ENCODE measurements around the gene GULP1.
"Not testable (repeated sequence)": the region's sequence is repeated elsewhere in the genome, so short reads cannot be mapped to it uniquely, and the experiment has no call there.

GULP1 gene

GRCh38 chr2:188524519-188525113 lies 232.9 kb downstream of the GULP1 start:
- no peak overlapping the region for H3K27ac Mint-ChIP-seq
- no peaks in the 10 kb centered on the region for H3K9me3 Mint-ChIP-seq
- no peaks in the 10 kb centered on the region for H3K36me3 Mint-ChIP-seq (ENCODE audit: low read depth)
- H3K4me3 Mint-ChIP-seq: no peak overlapping the region
- DNase-seq (ENCODE audit: low spot score): no peak
- no peaks in the 10 kb centered on the region for H3K4me1 Mint-ChIP-seq (ENCODE audit: low read depth)
- peaks cover 4% of the 10 kb centered on the region for H3K27me3 Mint-ChIP-seq (ENCODE audit: low read depth)

DNA sequence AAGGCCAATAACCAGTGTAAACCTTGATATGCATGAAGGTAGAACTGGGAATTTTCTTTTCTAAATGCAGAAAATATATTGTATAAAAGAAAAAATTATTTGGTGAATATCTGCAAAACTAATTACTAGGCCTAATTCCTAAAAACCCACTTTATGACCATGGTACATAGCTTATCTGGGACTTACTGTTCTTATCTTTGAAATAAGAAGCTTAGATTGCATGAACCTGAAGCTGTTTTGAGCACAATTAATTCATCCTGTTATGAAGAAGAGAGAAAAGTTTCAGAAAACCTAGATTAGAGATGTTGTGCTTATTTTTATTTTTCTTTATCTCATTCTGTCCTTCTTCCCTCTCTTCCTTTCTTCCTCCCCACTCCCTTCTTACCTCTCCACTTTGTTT lies 235.0 kb downstream of the GULP1 start:
- Mint-ChIP-seq H3K4me3 (no peak overlapping the region), H3K27ac (no peak overlapping the region), H3K36me3 (ENCODE audit: low read depth) (no peaks in the 10 kb centered on the region), H3K9me3 (no peaks in the 10 kb centered on the region), H3K4me1 (ENCODE audit: low read depth) (no peaks in the 10 kb centered on the region), H3K27me3 (ENCODE audit: low read depth) (no peaks in the 10 kb centered on the region)
- no peak for DNase-seq (ENCODE audit: low spot score)

DNA sequence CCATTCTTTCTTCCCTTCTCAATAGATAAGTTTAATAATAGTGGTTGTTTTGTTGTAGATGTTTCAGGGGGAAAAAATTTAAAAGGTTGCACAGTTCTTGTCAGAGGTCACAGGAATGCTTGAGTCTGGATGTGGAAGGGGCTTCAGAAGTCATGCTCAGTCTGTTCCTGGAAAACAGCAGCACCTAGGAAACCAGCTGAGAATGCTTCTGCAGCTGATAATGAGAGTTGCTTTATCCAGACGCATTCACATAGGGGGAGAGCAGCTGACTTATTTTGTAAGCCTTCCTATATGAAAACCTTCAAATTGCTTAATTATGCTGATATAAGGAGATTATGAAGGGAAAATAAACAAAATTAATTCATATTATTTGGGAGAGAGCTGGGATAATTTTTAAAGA lies 235.5 kb downstream of the GULP1 start:
- no peaks in the 10 kb centered on the region for H3K4me1 Mint-ChIP-seq (ENCODE audit: low read depth)
- H3K27ac Mint-ChIP-seq: no peak overlapping the region
- no peak for DNase-seq (ENCODE audit: low spot score)
- no peak overlapping the region for H3K4me3 Mint-ChIP-seq
- no peaks in the 10 kb centered on the region for H3K27me3 Mint-ChIP-seq (ENCODE audit: low read depth)
- H3K9me3 Mint-ChIP-seq: no peaks in the 10 kb centered on the region
- no peaks in the 10 kb centered on the region for H3K36me3 Mint-ChIP-seq (ENCODE audit: low read depth)

- no peak overlapping the region for H3K4me3 Mint-ChIP-seq
- no peaks in the 10 kb centered on the region for H3K9me3 Mint-ChIP-seq
- no peak for DNase-seq (ENCODE audit: low spot score)
- H3K27me3 Mint-ChIP-seq (ENCODE audit: low read depth): no peaks in the 10 kb centered on the region
- H3K36me3 Mint-ChIP-seq (ENCODE audit: low read depth): no peaks in the 10 kb centered on the region
- H3K27ac Mint-ChIP-seq: no peak overlapping the region
- no peaks in the 10 kb centered on the region for H3K4me1 Mint-ChIP-seq (ENCODE audit: low read depth)
These were observed 235.9 kb downstream of the GULP1 start for GRCh38 chr2:188527581-188527993.

- Mint-ChIP-seq H3K9me3 (no peaks in the 10 kb centered on the region), H3K4me3 (no peak overlapping the region), H3K27ac (no peak overlapping the region), H3K4me1 (ENCODE audit: low read depth) (no peaks in the 10 kb centered on the region), H3K36me3 (ENCODE audit: low read depth) (no peaks in the 10 kb centered on the region), H3K27me3 (ENCODE audit: low read depth) (no peaks in the 10 kb centered on the region)
- DNase-seq (ENCODE audit: low spot score): no peak
These were observed 238.0 kb downstream of the GULP1 start for GRCh38 chr2:188529710-188530109.

GRCh38 chr2:188534875-188535274 lies 243.2 kb downstream of the GULP1 start:
- Mint-ChIP-seq H3K27me3 (ENCODE audit: low read depth) (no peaks in the 10 kb centered on the region), H3K4me3 (no peak overlapping the region), H3K9me3 (no peaks in the 10 kb centered on the region), H3K27ac (no peak overlapping the region), H3K4me1 (ENCODE audit: low read depth) (no peaks in the 10 kb centered on the region), H3K36me3 (ENCODE audit: low read depth) (no peaks in the 10 kb centered on the region)
- no peak for DNase-seq (ENCODE audit: low spot score)

DNA sequence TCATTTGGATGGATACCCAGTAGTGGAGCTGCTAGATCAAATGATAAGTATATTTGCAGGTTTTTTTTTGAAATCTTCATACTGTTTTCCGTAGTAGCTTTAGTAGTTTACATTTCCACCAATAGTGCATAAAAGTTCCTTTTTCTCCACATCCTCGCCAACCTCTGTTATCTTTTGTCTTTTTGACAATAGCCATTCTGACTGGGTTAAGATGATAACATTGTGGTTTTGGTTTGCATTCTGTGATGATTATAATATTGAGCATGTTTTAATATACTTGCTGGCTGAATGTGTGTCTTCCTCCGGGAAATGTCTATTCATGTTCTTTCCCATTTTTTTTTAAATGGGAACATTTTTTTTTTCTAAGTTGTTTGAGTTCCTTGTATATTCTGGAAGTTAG lies 260.0 kb downstream of the GULP1 start:
- no peak overlapping the region for H3K4me3 Mint-ChIP-seq
- no peaks in the 10 kb centered on the region for H3K36me3 Mint-ChIP-seq (ENCODE audit: low read depth)
- no peak overlapping the region for H3K27ac Mint-ChIP-seq
- H3K27me3 Mint-ChIP-seq (ENCODE audit: low read depth): no peaks in the 10 kb centered on the region
- H3K4me1 Mint-ChIP-seq (ENCODE audit: low read depth): no peaks in the 10 kb centered on the region
- no peaks in the 10 kb centered on the region for H3K9me3 Mint-ChIP-seq
- no peak for DNase-seq (ENCODE audit: low spot score)

GRCh38 chr2:188557081-188557480 lies 265.4 kb downstream of the GULP1 start:
- H3K4me1 Mint-ChIP-seq (ENCODE audit: low read depth): no peaks in the 10 kb centered on the region
- no peaks in the 10 kb centered on the region for H3K27me3 Mint-ChIP-seq (ENCODE audit: low read depth)
- no peak overlapping the region for H3K4me3 Mint-ChIP-seq
- no peak overlapping the region for H3K27ac Mint-ChIP-seq
- DNase-seq (ENCODE audit: low spot score): no peak
- H3K9me3 Mint-ChIP-seq: no peaks in the 10 kb centered on the region
- no peaks in the 10 kb centered on the region for H3K36me3 Mint-ChIP-seq (ENCODE audit: low read depth)

GRCh38 chr2:188559455-188559854 lies 267.8 kb downstream of the GULP1 start:
- H3K36me3 Mint-ChIP-seq (ENCODE audit: low read depth); H3K27me3 Mint-ChIP-seq (ENCODE audit: low read depth); H3K9me3 Mint-ChIP-seq; H3K4me3 Mint-ChIP-seq; DNase-seq (ENCODE audit: low spot score); H3K27ac Mint-ChIP-seq; H3K4me1 Mint-ChIP-seq (ENCODE audit: low read depth): not testable (repeated sequence)

DNA sequence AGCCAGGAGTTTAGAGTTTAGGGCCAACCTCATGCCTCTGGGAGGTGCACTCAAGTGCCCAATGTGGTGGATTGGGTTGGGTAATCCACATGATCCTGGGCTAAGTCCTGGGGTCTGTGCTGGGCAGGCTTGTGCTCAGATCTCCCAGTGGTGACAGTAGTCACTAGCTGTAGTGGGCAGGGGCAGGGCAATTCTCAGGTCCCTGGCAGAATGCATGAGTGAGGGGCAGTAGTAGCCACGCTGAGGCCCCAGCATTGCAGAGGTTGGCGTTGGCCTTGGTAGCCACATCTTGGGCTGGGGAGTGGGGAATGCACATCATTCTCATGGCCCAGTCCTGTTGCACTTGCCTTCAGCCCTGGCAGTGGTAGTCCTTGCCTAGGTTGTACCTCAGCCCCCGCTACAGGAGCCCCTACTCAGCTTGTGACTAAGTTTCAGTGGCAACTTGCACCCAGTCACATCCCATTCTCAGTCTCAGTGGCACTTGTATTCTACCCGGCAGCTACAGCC lies 269.9 kb downstream of the GULP1 start:
- Mint-ChIP-seq H3K27me3 (ENCODE audit: low read depth) (no peaks in the 10 kb centered on the region), H3K9me3 (no peaks in the 10 kb centered on the region), H3K4me1 (ENCODE audit: low read depth) (no peaks in the 10 kb centered on the region), H3K27ac (no peak overlapping the region), H3K36me3 (ENCODE audit: low read depth) (no peaks in the 10 kb centered on the region), H3K4me3 (no peak overlapping the region)
- DNase-seq (ENCODE audit: low spot score): no peak

DNA sequence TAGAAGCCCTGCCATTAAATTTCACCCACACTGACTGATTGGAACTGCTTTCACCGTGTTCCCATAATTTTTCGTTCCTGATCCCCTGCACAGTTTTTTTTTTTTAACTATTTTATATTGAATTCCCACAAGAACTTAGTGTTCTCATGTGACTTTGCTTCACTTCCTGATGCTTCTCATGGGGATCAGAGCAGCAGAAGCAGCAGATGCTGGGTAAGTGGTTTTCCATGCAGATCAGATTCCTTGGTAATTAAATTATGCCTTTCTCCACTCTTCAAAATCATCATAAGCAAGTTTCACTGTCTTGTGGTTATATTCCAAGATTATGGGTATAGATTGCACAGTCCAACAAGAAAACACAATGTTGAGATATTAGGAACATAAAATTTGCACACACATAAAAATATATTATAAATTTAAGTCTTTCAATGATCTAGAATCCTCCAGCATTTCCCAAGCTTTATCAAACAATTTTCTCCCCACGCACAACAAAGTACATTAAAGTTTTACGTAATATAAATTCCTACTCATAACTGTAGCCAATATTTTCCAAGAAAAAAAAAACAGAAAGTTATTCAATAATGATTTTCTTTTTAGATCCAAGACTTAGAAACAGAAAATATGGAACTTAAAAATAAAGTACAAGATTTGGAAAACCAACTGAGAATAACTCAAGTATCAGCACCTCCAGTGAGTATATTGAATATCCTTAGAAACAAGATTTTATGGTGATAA lies 277.9 kb downstream of the GULP1 start:
- H3K4me3 Mint-ChIP-seq: no peak overlapping the region
- H3K36me3 Mint-ChIP-seq (ENCODE audit: low read depth): no peaks in the 10 kb centered on the region
- H3K9me3 Mint-ChIP-seq: no peaks in the 10 kb centered on the region
- no peaks in the 10 kb centered on the region for H3K4me1 Mint-ChIP-seq (ENCODE audit: low read depth)
- H3K27me3 Mint-ChIP-seq (ENCODE audit: low read depth): no peaks in the 10 kb centered on the region
- DNase-seq (ENCODE audit: low spot score): no peak
- no peak overlapping the region for H3K27ac Mint-ChIP-seq

- Mint-ChIP-seq H3K4me1 (ENCODE audit: low read depth) (no peaks in the 10 kb centered on the region), H3K27me3 (ENCODE audit: low read depth) (no peaks in the 10 kb centered on the region), H3K4me3 (no peak overlapping the region), H3K27ac (no peak overlapping the region), H3K36me3 (ENCODE audit: low read depth) (no peaks in the 10 kb centered on the region), H3K9me3 (no peaks in the 10 kb centered on the region)
- DNase-seq (ENCODE audit: low spot score): no peak
These were observed 278.7 kb downstream of the GULP1 start for GRCh38 chr2:188570370-188570769.

DNA sequence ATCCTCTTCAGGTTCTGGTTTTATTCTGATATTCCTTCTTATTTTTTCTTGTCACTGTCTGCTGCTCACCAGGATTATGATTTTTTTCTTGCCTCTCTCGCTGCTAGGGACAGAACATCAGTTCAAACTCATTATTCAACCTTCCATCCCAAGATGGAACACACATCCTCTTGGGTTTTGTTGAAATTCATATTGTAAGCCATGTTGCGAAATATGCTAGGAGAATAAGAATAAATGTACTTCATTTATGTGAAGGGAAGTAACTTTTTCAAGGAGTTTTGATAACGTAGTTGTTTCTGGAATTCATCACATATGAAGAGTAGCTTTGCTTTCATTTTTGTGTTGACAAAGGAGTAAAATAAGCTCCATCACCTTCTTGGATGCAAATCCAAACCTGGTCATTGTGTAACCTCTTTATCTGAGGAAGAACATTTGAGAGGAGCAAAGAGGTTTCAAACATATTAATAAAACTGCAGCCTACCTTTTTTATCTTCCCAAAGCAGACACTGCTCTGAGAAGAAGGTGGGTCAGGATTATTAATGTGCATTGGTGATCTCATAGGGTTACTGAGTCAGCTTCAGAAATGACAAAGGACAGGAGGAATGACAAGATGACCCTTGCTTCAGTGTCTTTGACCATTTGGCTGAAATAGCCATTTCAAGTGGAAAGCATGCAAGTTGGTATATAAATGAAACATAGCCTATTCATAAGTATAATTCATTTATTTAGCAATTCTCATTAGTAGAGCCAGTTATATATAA lies 280.0 kb downstream of the GULP1 start:
- Mint-ChIP-seq H3K9me3 (no peaks in the 10 kb centered on the region), H3K4me3 (no peak overlapping the region)

DNA sequence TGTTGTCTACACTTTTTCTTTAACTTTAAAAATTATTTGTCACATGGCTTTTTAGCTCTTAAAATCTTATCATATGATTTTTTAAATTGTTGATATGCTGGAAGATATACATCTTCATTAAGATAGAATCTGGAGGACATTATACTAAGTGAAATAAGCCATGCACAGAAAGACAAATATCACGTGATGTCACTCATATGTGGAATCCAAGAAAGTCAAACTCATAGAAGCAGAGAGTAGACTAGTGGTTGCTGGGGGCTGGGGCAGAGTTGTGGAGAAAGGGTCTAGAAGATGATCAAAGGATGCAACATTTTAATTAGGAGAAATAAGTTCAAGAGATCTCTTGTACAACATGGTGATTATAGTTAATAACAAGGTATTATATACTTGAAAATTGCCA lies 280.9 kb downstream of the GULP1 start:
- Mint-ChIP-seq H3K27ac (no peak overlapping the region), H3K4me1 (ENCODE audit: low read depth) (no peaks in the 10 kb centered on the region), H3K27me3 (ENCODE audit: low read depth) (no peaks in the 10 kb centered on the region), H3K4me3 (no peak overlapping the region), H3K9me3 (no peaks in the 10 kb centered on the region), H3K36me3 (ENCODE audit: low read depth) (no peaks in the 10 kb centered on the region)
- no peak for DNase-seq (ENCODE audit: low spot score)

More for the DNA sequence above, 280.0 kb downstream of the GULP1 start:
- Mint-ChIP-seq H3K27ac (no peak overlapping the region), H3K27me3 (ENCODE audit: low read depth) (no peaks in the 10 kb centered on the region), H3K4me1 (ENCODE audit: low read depth) (no peaks in the 10 kb centered on the region), H3K36me3 (ENCODE audit: low read depth) (no peaks in the 10 kb centered on the region)
- DNase-seq (ENCODE audit: low spot score): no peak
